Measurements from ENCODE around the gene DBF4. TPM values are rescaled to one million over a fixed set of nuclear protein-coding genes. Genes with fewer than 3 reads are reported as not detected.

The DBF4 gene
- total RNA-seq, 5 donors from 2014 or later (not counting 1 experiment from before 2014, with no cell fraction given): 18.3 to 41.3 (median 26.7) TPM

DNA sequence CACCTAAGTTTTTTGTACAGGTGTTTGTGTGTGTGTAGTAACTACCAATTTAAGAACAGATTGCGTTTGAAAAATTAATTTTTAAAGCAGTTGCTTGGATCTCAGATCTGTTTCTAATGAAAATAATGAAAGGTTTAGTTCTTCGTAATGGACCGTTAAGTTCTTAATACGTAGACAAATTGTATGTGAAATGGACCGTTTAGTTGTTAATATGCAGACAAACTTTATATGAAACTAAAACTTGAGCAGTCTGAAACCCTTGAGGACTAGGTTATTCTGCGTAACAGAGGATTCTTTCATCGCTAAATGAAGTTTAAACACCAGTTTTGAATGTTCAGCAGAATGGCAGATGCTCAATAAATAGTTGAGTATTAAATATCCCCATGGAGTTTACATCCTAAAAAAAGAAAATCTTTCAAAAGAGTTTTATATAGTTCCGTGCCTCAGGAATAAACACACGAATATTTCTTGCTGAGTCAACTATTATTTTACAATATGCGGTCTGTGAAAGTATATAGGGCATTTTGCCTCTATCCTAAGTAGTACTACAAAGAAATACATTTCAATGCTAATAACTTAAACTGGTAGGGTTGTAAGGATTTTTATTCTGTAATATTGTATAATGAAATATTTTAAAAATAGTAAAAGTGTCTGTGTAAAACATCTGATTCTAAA, 1.2 kb downstream of the DBF4 start:
- CTCF ChIA-PET: no interaction called here
- peaks cover 34 to 59% (median 57%) of the 10 kb centered on the region in 3 donors for H3K4me1 Mint-ChIP-seq

DNA sequence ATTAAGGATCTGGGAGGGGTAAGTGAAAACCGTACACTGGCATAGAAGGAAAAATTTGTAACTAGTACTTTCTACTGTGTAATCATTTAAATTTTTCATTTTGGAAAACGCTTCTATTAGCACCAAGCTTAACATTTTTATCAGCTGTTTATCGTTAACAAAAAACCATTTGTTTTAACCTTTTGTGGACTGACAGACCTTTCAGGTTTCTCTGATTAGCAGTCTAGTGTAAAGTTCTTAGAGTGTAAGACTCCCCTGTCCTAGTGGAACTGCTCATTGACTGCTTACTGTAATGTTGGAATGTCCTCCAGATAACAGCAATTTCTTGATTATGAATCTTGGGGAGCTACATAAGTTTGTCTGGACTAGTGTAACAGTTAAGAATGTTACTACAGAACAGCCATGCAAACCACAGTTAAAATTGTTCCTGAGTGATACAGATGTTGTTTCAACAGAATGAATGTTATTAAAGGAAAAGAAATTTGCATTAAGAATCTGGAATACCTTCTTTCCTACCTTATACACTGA, 2.0 kb downstream of the DBF4 start:
- Histone ChIP-seq H3K36me3 (ENCODE audit: control insufficient read depth in 2 of 2, extremely low read depth in 1 of 2, insufficient read depth in 1 of 2, low read length in 1 of 2) (peaks cover 0 to 5% of the 10 kb centered on the region in 2 donors), H3K4me1 (ENCODE audit: control insufficient read depth in 1 of 2, extremely low read depth in 1 of 2, insufficient read depth in 2 of 2, low read length in 2 of 2) (peaks cover 0 to 21% of the 10 kb centered on the region in 2 experiments), H3K27ac (ENCODE audit: low read length) (no peak overlapping the region), H3K4me3 (ENCODE audit: control insufficient read depth in 1 of 2, extremely low read depth in 1 of 2, low read length in 1 of 2) (no peak overlapping the region), H3K9me3 (no peaks in the 10 kb centered on the region), H3K27me3 (replicated peaks in 1 of 2; ENCODE audit: control insufficient read depth in 2 of 2, extremely low read depth in 1 of 2, insufficient read depth in 2 of 2, low read length in 1 of 2) (no peaks in the 10 kb centered on the region)
- ATAC-seq (replicated peaks in 1 of 4) (no peak), DNase-seq (no peak)
- ChIA-PET POLR2A (no interaction called here), CTCF (interaction anchor here (0.5 to 1.1 kb wide), 3 partner anchors 8 to 211 kb away, joined by 3 to 4 read pairs (median 4); no protein-coding TSS in a partner anchor)
- Mint-ChIP-seq H3K36me3 (peaks cover 13% of the 10 kb centered on the region), H3K9me3 (no peaks in the 10 kb centered on the region), H3K4me1 (peaks cover 40 to 59% (median 57%) of the 10 kb centered on the region in 3 donors), H3K27me3 (no peaks in the 10 kb centered on the region), H3K27ac (no peak overlapping the region), H3K4me3 (peak overlapping the region; percentile 54 to 98 (median 94))
- WGBS (ENCODE audit: insufficient coverage): no CpG with 5 or more reads among the region's 3 CpGs

More for the DNA sequence above, 1.2 kb downstream of the DBF4 start:
- WGBS (ENCODE audit: insufficient coverage): 0% methylated on average over 4 of the region's 10 CpGs
- H3K36me3 Mint-ChIP-seq: peaks cover 18% of the 10 kb centered on the region
- peak in 1 of 35 experiments; percentile 11 for DNase-seq
- H3K27ac Mint-ChIP-seq: peak overlapping the region; percentile 39 to 96
- peak overlapping the region; percentile 93 to 98 (median 94) for H3K4me3 Mint-ChIP-seq
- no peak overlapping the region for H3K27ac ChIP-seq (ENCODE audit: low read length)
- no peak for ATAC-seq (replicated peaks in 1 of 4)
- POLR2A ChIA-PET: no interaction called here
- H3K4me1 ChIP-seq (ENCODE audit: control insufficient read depth in 1 of 2, extremely low read depth in 1 of 2, insufficient read depth in 2 of 2, low read length in 2 of 2): peaks cover 0 to 21% of the 10 kb centered on the region in 2 experiments
- no peaks in the 10 kb centered on the region for H3K27me3 ChIP-seq (replicated peaks in 1 of 2; ENCODE audit: control insufficient read depth in 2 of 2, extremely low read depth in 1 of 2, insufficient read depth in 2 of 2, low read length in 1 of 2)
- H3K9me3 Mint-ChIP-seq: peaks cover 0 to 4% (median 0%) of the 10 kb centered on the region in 3 donors
- peaks cover 0 to 5% of the 10 kb centered on the region in 2 donors for H3K36me3 ChIP-seq (ENCODE audit: control insufficient read depth in 2 of 2, extremely low read depth in 1 of 2, insufficient read depth in 1 of 2, low read length in 1 of 2)
- H3K9me3 ChIP-seq: no peaks in the 10 kb centered on the region
- H3K27me3 Mint-ChIP-seq: no peaks in the 10 kb centered on the region
- H3K4me3 ChIP-seq (ENCODE audit: control insufficient read depth in 1 of 2, extremely low read depth in 1 of 2, low read length in 1 of 2): peak overlapping the region; percentile 90 to 97

DNA sequence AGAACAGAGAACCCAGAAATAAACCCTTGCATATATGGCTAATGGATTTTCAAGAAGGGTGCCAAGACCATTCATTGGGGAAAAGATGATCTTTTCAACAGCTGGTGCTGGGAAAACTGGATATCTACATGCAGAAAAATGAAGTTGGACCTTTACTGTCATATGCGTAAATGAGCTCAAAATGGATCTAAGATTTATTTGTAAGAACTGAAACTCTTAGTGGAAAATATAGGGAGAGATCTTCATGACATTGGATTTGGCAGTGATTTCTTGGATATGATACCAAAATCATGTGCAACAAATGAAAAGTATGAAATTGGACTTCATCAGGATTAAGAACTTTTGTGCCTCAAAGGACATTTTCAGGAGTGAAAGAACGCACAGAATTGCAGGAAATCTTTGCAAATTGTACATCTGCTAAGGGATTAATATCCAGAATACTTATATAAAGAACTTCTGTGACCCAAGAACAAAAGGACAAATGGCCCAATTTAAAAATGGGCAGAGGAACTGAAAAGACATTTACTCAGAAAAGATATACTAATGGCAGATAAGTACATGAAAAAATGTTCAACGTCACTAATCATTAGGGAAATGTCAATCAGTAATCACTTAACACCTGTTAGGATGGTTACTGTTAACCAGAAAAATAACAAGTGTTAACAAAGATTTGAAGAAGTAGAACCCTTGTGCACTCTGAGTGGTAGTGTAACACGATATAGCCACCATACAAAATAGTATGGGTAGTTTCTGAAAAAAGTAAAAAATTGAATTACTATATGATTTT, 6.1 kb downstream of the DBF4 start:
- Histone ChIP-seq H3K36me3 (ENCODE audit: control insufficient read depth in 2 of 2, extremely low read depth in 1 of 2, insufficient read depth in 1 of 2, low read length in 1 of 2) (peaks cover 0 to 6% of the 10 kb centered on the region in 2 donors), H3K27ac (ENCODE audit: low read length) (no peak overlapping the region), H3K27me3 (replicated peaks in 1 of 2; ENCODE audit: control insufficient read depth in 2 of 2, extremely low read depth in 1 of 2, insufficient read depth in 2 of 2, low read length in 1 of 2) (no peaks in the 10 kb centered on the region), H3K9me3 (no peaks in the 10 kb centered on the region), H3K4me1 (ENCODE audit: control insufficient read depth in 1 of 2, extremely low read depth in 1 of 2, insufficient read depth in 2 of 2, low read length in 2 of 2) (peaks cover 0 to 7% of the 10 kb centered on the region in 2 experiments), H3K4me3 (ENCODE audit: control insufficient read depth in 1 of 2, extremely low read depth in 1 of 2, low read length in 1 of 2) (no peak overlapping the region)
- Mint-ChIP-seq H3K4me3 (no peak overlapping the region), H3K4me1 (peaks cover 21 to 43% (median 38%) of the 10 kb centered on the region in 3 donors), H3K36me3 (peaks cover 23% of the 10 kb centered on the region), H3K9me3 (no peaks in the 10 kb centered on the region), H3K27me3 (no peaks in the 10 kb centered on the region), H3K27ac (no peak overlapping the region)
- ChIA-PET CTCF (no interaction called here), POLR2A (no interaction called here)
- DNase-seq (no peak), ATAC-seq (replicated peaks in 1 of 4) (no peak)
- 89% methylated on average over 1 of the region's 4 CpGs for WGBS (ENCODE audit: insufficient coverage)

DNA sequence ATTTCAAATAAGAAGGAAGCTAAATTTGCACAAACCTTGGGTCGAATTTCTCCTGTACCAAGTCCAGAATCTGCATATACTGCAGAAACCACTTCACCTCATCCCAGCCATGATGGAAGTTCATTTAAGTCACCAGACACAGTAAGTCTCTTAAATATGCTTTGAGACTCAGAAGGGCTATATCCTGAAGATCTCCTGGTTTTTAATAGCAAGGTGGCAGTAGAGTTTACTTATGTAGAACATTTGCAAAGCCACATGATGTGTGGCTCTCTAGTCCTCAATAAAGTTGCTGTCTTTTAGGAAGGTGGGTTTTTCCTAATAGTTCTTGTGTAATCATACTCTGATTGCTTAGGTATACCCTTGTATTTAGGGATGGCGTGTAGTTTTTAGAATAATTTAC, 8.7 kb downstream of the DBF4 start:
- H3K27ac ChIP-seq (ENCODE audit: low read length): no peak overlapping the region
- WGBS (ENCODE audit: insufficient coverage): no CpG with 5 or more reads among the region's 2 CpGs

DNA sequence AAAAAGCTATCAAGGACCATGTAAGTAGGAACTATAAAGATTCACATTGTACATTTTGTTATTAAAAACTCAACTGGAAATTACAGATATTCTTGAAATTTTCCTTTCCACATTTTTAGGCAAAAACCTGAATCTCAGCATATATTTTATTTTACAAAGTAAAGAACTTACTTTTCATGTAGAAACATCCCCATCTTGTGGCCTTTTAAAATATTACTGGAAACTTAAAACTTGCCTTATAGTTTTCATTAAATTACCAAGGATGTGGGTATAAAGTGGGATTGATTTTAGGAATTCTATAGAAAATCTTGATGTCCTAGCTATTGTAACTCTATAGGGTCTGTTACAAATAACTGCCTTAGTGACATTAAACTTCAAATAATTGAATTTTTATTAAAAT, 10.6 kb downstream of the DBF4 start:
- H3K27ac Mint-ChIP-seq: no peak overlapping the region
- H3K36me3 ChIP-seq (ENCODE audit: control insufficient read depth in 2 of 2, extremely low read depth in 1 of 2, insufficient read depth in 1 of 2, low read length in 1 of 2): peaks cover 0 to 16% of the 10 kb centered on the region in 2 donors
- H3K4me3 ChIP-seq (ENCODE audit: control insufficient read depth in 1 of 2, extremely low read depth in 1 of 2, low read length in 1 of 2): no peak overlapping the region
- ChIA-PET CTCF (interaction anchor here (0.6 to 2.9 kb wide), 29 partner anchors 8 to 917 kb away, joined by 3 to 45 read pairs (median 4); partner anchors contain the start of genes ADAM22 (in 1 of the 2), DBF4 (in 1 of the 2) and SLC25A40 (in 1 of the 2)), POLR2A (interaction anchor here (0.6 to 1.0 kb wide), 7 partner anchors 8 to 362 kb away, joined by 3 to 13 read pairs (median 4); no protein-coding TSS in a partner anchor)
- DNase-seq (peak in 1 of 35 experiments; percentile 64), ATAC-seq (replicated peaks in 1 of 4) (no peak)
- no peaks in the 10 kb centered on the region for H3K4me1 ChIP-seq (ENCODE audit: control insufficient read depth in 1 of 2, extremely low read depth in 1 of 2, insufficient read depth in 2 of 2, low read length in 2 of 2)
- H3K36me3 Mint-ChIP-seq: peaks cover 26% of the 10 kb centered on the region
- H3K27me3 ChIP-seq (replicated peaks in 1 of 2; ENCODE audit: control insufficient read depth in 2 of 2, extremely low read depth in 1 of 2, insufficient read depth in 2 of 2, low read length in 1 of 2): no peaks in the 10 kb centered on the region
- H3K4me3 Mint-ChIP-seq: no peak overlapping the region
- H3K9me3 Mint-ChIP-seq: no peaks in the 10 kb centered on the region
- H3K27me3 Mint-ChIP-seq: no peaks in the 10 kb centered on the region
- no peak overlapping the region for H3K27ac ChIP-seq (ENCODE audit: low read length)
- H3K4me1 Mint-ChIP-seq: peaks cover 6 to 13% (median 11%) of the 10 kb centered on the region in 3 donors
- no peaks in the 10 kb centered on the region for H3K9me3 ChIP-seq

More for the DNA sequence above, 8.7 kb downstream of the DBF4 start:
- H3K36me3 Mint-ChIP-seq: peaks cover 31% of the 10 kb centered on the region
- DNase-seq: no peak
- no peak overlapping the region for H3K4me3 Mint-ChIP-seq
- H3K27ac Mint-ChIP-seq: no peak overlapping the region
- ChIA-PET CTCF (interaction anchor here in 1 of 2 donors (2.9 kb wide), 1 partner anchor 87 kb away, joined by 45 read pairs; no protein-coding TSS in a partner anchor), POLR2A (interaction anchor here in 1 of 2 donors (0.5 to 0.6 kb wide), 2 partner anchors 37 to 465 kb away, joined by 3 to 5 read pairs; no protein-coding TSS in a partner anchor)
- no peaks in the 10 kb centered on the region for H3K27me3 Mint-ChIP-seq
- H3K9me3 ChIP-seq: no peaks in the 10 kb centered on the region
- no peak for ATAC-seq (replicated peaks in 1 of 4)
- no peaks in the 10 kb centered on the region for H3K4me1 ChIP-seq (ENCODE audit: control insufficient read depth in 1 of 2, extremely low read depth in 1 of 2, insufficient read depth in 2 of 2, low read length in 2 of 2)
- no peak overlapping the region for H3K4me3 ChIP-seq (ENCODE audit: control insufficient read depth in 1 of 2, extremely low read depth in 1 of 2, low read length in 1 of 2)
- no peaks in the 10 kb centered on the region for H3K9me3 Mint-ChIP-seq
- no peaks in the 10 kb centered on the region for H3K27me3 ChIP-seq (replicated peaks in 1 of 2; ENCODE audit: control insufficient read depth in 2 of 2, extremely low read depth in 1 of 2, insufficient read depth in 2 of 2, low read length in 1 of 2)
- H3K4me1 Mint-ChIP-seq: peaks cover 14 to 21% (median 16%) of the 10 kb centered on the region in 3 donors
- H3K36me3 ChIP-seq (ENCODE audit: control insufficient read depth in 2 of 2, extremely low read depth in 1 of 2, insufficient read depth in 1 of 2, low read length in 1 of 2): peaks cover 0 to 21% of the 10 kb centered on the region in 2 donors

DNA sequence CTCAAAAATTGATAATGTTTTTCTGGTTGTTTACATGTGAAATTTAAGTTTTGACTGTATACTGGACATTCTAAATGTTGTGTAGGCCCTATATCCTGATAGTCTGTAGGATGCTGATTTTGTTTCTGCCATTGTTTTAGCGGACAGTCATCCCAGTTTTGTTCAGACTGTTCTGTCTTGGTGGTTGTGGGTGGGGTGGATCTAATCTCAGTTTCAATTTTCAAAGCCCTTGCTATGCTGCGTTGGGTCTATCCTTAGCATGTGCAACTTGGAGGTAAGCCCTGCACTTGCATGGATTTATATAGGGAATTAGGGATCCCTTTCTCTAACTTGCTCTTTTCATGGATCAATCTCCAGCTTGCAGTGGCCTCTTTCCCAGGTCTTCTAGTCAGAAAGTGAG, 19.1 kb downstream of the DBF4 start:
- DNase-seq (no peak), ATAC-seq (replicated peaks in 1 of 4) (no peak)
- Mint-ChIP-seq H3K27me3 (no peaks in the 10 kb centered on the region), H3K4me3 (no peak overlapping the region), H3K27ac (no peak overlapping the region), H3K4me1 (peaks cover 6 to 11% (median 7%) of the 10 kb centered on the region in 3 donors), H3K9me3 (no peaks in the 10 kb centered on the region), H3K36me3 (peaks cover 53% of the 10 kb centered on the region)
- Histone ChIP-seq H3K36me3 (ENCODE audit: control insufficient read depth in 2 of 2, extremely low read depth in 1 of 2, insufficient read depth in 1 of 2, low read length in 1 of 2) (peaks cover 0 to 35% of the 10 kb centered on the region in 2 donors), H3K27me3 (replicated peaks in 1 of 2; ENCODE audit: control insufficient read depth in 2 of 2, extremely low read depth in 1 of 2, insufficient read depth in 2 of 2, low read length in 1 of 2) (no peaks in the 10 kb centered on the region), H3K9me3 (no peaks in the 10 kb centered on the region), H3K4me1 (ENCODE audit: control insufficient read depth in 1 of 2, extremely low read depth in 1 of 2, insufficient read depth in 2 of 2, low read length in 2 of 2) (no peaks in the 10 kb centered on the region), H3K27ac (ENCODE audit: low read length) (no peak overlapping the region), H3K4me3 (ENCODE audit: control insufficient read depth in 1 of 2, extremely low read depth in 1 of 2, low read length in 1 of 2) (no peak overlapping the region)
- POLR2A ChIA-PET: interaction anchor here in 1 of 2 donors (0.6 to 0.7 kb wide), 4 partner anchors 9 to 295 kb away, joined by 3 to 13 read pairs (median 6); partner anchors contain the start of gene ABCB1
- WGBS (ENCODE audit: insufficient coverage): 100% methylated on average over 1 of the region's 2 CpGs
- CTCF ChIA-PET: no interaction called here

All from T-cell (primary cell).